Suppressor macrophage (primary cell): ENCODE data around the gene LEMD1.
"Not testable (repeated sequence)": the region's sequence is repeated elsewhere in the genome, so short reads cannot be mapped to it uniquely, and the experiment has no call there.

Source experiments
- DNase-seq, 4 experiments: peaks; one replicate each; pipeline ENCODE4 v3.0.0-alpha.2; 2020 to 2022

Gene LEMD1

DNA sequence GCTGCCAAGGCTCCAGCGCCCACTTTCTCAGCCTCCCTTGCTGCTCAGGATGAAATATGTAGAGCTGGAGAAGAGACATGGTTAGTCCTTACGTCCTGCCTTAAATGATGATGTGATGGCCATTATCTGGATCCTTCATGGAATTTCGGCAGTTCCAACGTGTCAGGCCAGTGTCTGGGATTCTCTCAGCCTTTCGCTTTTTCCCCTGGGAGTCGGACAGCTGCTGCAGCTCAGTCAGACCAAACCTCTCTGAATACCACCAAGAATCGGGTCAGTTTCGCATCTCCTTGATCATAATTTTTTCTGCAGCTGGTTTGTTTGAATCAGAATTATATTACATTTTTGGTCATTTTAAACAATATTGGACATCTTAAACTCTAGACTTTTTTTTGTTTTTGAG lies 42.8 kb downstream of the LEMD1 start:
- no peak for DNase-seq

DNA sequence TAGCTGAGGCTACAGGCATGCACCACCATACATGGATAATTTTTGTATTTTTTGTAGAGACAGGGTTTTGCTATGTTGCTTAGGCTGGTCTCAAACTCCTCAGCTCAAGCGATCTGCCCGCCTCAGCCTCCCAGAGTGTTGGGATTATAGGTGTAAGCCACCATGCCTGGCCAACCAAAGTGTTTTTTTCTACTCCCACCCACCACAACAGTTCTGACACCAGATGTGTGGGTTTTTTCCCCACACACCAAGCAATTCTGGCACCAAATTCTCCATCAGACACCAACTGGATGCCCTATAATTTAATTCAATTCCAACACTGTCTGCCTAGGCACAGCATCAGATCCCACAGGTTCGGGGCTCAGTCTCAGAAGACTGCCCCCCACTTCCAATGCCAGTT lies 44.5 kb downstream of the LEMD1 start:
- no peak for DNase-seq

DNA sequence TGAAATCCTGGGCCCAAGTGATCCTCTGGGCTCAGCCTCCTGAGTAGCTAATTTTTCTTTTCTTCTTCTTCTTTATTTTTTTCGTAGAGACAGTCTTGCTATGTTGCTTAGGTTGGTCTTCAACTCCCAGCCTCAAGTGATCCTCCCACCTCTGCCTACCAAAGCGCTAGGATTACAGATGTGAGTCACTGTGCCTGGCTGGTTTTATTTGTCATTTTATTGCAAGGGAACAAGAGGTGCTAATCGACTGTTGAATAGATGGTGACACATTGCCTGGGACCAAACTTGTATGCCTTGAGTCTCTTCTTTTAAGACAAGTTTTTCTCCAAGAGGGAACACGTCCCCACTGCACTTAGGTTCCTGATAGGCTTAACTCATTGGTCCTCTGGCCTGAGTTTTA lies 45.1 kb downstream of the LEMD1 start:
- DNase-seq: no peak

GRCh38 chr1:205375835-205376545 lies 45.9 kb downstream of the LEMD1 start:
- peak in 2 of 4 experiments; percentile 15 to 18 for DNase-seq

DNA sequence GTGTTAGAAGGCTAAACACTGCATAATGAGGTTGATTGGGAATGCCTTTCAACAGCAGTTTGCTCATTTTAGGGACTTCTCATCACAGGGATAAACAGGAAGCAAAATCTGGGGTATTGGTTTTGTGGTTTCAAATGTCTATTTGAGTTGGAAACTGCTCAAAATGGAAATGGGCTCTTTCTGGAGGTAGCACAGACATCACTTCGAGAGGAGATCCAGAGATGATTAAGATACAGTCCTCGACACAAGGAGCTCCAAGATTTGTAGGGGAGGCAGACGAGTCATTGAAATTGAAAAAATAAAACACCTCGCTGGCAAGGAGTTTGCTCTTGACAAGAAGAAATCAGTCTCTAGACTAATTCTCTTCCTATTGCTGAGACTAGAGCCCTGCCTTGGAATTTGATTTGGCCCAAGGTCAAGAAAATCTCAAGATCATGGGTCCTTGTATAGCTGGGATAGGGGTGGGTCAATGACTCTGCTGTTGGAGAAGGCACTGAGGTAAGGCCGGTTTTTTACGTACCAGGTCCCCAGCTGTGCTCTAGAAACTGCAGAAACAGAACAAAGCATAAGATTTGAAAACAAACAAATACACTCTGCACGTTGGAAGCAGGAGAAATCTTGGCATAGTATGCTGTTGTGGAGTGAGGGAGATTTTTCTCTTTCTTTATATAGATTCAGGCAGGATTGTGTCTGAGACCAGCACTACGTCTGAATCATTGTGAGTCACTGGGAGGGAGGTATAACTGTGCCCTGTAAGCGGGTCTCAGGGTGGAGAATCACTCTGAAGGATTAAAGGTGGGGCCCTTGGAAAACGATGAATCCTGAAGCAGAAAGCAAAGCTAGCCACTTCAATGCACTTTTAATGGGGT lies 47.4 kb downstream of the LEMD1 start:
- no peak for DNase-seq

- DNase-seq: no peak
Measured at GRCh38 chr1:205373798-205374175, 48.1 kb downstream of the LEMD1 start.

DNA sequence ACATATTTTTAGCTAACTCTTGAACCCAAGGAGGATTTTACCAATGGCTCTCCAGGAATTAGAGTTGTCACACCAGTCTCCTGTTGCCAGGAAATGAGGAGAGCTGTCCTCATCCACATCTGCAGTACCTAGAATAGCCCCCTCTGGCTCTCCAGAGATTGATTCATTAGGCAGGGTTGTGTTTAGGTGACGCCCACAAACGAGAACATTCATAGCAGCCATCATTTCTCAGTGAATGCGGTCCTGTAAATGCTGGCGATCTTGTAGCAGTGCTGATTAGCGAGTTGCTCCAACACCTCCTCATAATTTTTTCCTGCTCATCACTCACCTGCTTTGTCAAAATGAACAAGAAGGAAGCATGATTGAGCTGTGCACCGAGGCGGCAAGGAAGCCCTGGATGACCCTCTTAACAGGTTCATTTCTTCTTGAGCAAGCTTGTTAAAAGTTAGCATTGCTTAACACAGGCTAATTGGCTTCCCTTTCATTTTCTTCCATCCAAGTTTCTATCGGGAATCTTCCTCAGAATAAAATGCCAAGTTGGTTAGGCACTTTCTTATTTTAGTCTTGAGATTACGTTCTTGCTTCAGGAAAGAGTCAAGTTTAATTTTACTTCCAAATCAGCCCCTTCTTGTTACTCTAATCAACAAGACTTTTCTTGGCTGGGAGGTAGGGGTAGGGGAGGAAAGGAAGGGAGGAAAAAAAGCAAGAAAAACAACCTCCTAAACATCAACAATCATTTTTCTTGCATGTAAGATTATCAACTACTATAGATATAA lies 48.6 kb downstream of the LEMD1 start:
- no peak for DNase-seq

DNA sequence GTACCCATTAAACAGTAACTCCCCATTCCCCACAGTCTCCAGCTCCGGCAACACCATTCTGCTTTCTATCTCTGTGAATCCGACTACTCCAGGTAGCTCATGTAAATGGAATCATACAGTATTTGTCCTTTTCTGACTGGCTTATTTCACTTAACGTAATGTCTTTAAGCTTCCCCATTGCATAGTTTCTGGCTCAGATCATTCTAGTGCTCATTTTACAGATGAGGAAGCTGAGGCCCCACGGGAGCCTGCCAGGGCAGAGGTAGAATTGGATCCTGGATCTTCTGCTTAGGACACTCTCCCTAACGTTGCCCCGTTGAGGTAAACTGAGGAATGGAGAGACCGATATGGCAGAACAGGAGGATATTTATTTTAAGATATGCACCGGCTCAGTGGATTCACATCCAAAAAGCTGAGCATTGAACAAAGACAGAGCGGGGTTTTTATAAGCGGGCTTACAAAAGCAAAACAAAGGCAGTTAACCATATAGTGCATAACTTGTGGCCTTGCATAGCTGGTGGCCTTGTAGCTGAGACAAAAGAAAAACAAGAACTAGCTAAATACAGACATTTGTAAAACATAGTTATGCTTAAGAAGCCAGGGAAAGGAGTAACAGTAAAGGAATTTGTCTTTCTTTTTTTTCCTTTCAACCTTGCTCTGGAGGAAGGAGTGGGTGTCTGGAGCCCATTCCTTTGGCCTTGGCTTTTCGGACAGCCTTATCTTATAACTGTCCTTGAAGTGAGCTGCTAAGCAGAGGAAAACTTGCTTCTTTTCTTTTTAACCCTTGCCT lies 49.8 kb downstream of the LEMD1 start:
- DNase-seq: no peak

DNA sequence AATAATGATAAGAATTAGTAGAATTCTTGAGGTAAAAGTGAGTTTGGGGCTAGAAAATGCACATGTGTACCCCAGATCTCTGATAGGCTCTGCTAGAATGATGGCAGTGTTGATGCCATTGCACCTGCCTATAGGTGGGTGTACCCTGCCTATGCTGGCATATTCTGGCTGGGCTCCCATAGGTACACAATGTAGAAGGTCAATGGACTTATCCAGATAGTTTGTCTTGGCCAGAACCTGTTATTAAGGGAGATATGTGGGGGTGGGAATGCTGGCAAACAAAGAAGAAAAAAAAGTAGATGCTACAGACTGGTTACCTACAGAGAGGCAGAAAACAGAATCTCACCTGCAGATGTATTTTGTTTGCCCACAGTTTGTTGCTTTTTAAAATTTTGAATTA lies 51.1 kb downstream of the LEMD1 start:
- DNase-seq: no peak

- no peak for DNase-seq
Measured at GRCh38 chr1:205369701-205370123, 52.1 kb downstream of the LEMD1 start.

DNA sequence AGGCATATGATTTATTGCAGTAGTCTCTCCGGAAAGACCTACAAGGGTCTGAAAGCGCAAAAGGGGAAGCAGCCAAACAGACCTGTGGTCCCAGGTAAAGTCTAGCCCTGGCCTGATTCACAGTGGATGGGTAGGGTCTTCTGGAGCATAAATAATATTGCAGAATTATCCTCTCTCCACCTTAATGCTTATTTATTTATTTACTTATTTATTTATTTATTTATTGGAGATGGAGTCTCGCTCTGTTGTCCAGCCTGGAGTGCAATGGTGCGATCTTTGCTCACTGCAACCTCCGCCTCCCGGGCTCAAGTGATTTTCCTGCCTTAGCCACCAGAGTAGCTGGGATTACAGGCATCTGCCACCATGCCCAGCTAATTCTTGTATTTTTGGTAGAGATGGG lies 53.4 kb downstream of the LEMD1 start:
- no peak for DNase-seq

- no peak for DNase-seq
Measured at GRCh38 chr1:205365945-205366463, 55.9 kb downstream of the LEMD1 start.

DNA sequence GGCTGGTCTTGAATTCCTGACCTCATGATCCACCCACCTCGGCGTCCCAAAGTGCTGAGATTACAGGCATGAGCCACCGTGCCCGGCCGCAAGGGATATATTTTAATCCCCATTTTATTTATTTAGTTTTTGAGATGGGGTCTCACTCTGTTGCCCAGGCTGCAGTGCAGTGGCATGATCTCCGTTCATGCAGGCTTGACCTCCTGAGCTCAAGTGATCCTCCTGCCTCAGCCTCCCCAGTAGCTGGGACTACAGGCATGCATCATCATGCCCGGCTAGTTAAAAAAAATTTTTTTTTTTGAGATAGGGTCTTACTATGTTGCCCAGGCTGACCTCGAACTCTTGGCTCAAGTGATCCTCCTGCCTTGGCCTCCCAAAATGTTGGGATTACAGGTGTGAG lies 56.8 kb downstream of the LEMD1 start:
- DNase-seq: not testable (repeated sequence)

DNA sequence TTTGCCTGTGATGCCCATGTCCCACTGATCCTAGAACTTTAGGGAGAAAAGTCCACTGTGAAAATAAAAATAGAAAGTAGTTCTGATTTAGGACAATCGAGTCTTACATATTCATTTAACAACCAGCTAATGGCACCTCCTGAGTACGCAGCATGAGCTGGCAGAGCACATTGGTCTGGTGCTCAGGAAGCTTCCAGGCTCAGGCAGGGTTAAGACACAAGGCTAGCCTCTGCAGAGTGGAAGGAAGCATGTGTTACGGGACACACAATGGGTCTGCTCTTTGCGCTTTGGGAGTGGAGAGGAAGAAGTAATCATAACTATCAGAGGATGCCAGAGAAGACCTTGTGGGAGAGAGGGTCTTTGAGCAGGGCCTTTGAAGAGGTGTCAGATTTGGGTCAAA lies 61.0 kb downstream of the LEMD1 start:
- DNase-seq: no peak

DNA sequence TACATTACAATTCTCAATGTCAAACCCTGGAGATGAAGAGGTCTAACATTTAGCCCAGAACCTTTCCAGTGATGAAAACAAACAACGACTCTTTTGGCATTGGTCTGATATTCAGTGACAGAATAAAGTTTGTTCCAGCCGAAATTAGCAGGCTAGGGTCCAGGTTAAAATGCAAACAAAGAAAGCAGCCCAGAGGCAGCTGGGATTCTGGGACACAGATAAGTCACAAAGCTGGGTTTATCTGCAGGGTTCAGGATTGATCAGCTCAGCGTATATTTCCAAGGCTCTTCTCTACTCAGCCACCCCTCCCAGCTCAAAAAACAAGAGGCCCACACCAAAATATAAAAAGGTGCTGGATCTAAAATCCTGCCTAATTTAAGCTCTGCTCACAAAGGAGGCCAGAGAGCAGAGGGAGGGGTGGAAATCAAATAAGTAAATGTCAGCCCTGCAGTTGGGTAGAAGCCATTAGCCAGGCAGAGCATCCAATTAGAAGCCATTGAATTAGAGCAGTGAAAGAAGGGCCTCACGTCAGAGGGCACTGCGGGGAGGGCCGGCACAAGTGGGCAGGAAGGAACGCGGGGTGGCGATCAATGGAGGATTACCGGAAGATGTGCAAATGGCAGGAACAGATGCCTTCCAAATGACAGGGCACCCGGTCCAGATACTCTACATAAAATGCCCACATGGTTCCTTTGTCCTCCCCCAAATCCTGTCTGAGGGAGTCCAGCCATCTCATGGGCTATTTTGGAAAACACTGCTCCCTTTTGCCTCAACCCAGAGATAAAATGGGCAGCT lies 61.9 kb downstream of the LEMD1 start:
- no peak for DNase-seq

- no peak for DNase-seq
Measured at GRCh38 chr1:205358579-205358978, 63.3 kb downstream of the LEMD1 start.

- no peak for DNase-seq
Measured at GRCh38 chr1:205357567-205357966, 64.3 kb downstream of the LEMD1 start.

DNA sequence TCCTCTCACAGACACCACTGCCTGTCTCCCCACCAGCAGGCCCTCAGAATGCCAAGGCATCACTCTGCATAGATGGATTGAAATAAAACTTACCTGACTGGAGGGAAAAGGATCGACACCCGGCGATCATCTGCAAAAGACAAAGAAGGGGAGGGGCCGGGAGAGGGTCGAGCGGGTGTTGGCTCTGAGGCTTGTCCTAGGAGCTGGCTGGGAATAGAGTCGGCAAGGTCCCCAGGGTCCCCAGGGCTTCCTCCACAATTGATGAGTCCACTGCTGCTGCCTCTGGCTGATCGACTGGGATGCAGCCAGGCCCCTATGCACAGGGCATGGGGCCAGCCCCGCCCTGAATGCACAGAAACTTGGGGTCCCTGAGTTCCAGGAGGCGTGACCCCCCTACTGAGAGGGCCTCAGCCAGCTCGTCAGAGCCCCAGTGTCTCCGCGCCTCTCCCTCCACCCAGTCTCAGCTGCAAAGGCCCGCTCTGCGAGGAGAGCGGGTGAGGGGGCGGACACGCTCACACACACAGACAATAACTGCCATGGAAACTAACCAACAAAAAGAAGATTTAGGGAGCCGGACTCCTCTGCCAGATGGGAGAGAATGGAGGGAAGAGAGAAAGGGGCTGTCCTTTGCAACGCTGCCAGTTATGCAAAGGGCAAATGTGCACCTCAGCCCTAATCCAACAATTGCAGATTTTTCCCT lies 65.3 kb downstream of the LEMD1 start, which contains the start of gene KLHDC8A:
Gene KLHDC8A, minus strand, starts transcription at position 483 of the 700 bp plus-strand sequence. CDS start 13,318 bp downstream, outside the sequence.
- DNase-seq: no peak

DNA sequence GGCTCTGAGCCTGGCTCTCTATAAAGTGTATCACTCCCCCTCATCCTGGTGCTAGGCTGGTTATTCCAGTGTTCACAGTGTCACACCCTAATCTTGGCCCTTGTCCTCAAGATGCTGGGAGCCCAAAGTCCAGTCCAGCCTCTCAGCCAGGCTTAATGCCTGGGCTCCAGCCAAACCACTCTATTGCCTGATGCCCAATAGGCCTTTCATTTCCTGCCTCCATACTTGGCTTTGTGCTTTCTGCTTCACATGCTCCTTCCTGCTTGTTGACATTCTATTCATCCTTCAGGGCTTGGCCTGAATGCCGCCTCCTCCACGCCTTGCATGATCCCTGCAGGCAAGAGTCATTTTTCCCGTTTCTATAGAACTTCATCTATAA lies 66.8 kb downstream of the LEMD1 start:
- no peak for DNase-seq

DNA sequence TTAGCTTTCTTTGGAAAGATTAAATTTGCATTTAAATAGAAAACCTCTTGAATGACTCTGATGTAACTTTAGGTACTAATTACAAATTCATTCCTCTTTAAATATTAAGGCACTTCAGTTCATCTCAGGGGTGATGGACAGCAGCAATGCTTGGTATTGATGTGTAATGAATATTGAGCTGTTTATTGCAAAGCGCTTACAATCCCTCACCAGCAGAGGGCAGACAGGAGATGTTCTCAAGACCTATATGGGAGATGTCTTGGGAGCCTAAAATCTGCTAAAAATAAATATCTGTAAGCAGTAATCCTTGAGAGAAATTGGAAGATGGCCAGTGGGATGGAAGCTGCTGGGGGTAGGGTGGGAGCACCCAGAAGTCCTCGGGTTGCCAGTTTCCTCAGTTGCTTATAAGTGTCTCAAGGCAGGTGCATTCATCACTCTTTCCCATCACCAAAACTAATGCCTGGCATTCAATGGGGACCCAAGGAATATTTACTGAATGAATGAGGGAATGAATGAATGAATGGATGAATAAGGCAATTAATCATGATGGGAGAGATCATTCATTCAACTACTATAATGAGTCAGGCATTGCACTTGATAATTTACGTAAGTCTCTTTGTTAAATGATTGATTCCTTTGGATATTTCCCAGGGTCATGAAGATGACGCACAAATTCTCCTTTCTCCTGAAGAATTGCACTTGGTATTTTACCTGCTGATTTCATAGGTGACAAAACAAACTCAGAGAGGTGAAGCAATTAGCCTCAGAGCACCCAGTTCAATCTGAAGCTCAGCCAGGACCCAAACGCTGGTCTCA lies 67.4 kb downstream of the LEMD1 start:
- DNase-seq: peak; percentile 74 to 86 (median 75)
